CD4-positive, alpha-beta T cell treated with Interleukin-10 for 1 hour (primary cell): ENCODE data around the gene ZNRF3.

ENCODE experiments used
- DNase-seq: peaks from one replicate; pipeline ENCODE4 v3.0.0-alpha.2; 2020

Gene ZNRF3

GRCh38 chr22:29096736-29097669 is 213.6 kb downstream of the ZNRF3 start:
- no peak for DNase-seq

- no peak for DNase-seq
Measured at GRCh38 chr22:29098296-29098695, 214.9 kb downstream of the ZNRF3 start.

- no peak for DNase-seq
Measured at GRCh38 chr22:29102300-29102699, 218.9 kb downstream of the ZNRF3 start.

- DNase-seq: no peak
Measured at GRCh38 chr22:29103121-29103520, 219.7 kb downstream of the ZNRF3 start.

DNA sequence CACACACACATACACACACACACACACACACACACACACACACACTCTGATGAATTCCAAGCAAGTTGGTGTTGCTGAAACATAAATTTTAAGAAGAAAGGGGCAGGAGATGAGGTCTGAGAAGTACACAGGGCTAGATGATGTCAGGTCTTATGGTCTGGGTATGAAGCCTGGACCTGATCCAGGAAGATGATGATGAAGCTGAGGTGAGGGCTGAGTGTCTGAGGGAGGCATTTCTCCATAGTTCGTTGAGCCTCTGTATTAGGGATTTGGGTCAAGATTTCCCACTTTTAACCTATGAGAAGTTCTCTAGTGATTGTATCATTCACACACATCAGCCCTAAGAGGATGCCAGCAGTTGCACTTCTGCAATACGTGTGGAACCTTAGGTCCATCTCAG is 222.1 kb downstream of the ZNRF3 start:
- DNase-seq: no peak

- no peak for DNase-seq
Measured at GRCh38 chr22:29106839-29107238, 223.5 kb downstream of the ZNRF3 start.
